HepG2 (cell line): ENCODE measurements around the gene LRIG3.

Experiments
- ATAD3A ChIP-seq: sonication (generic); formaldehyde crosslinking; IDR thresholded peaks from 2 replicates; pipeline ENCODE4 v1.4.0; 2020; ENCODE audit warnings: missing genetic modification reagents
- CTCF ChIP-seq: sonication (generic); formaldehyde crosslinking; IDR thresholded peaks from 2 replicates; pipeline ENCODE4 v1.5.0; 2020; ENCODE audit warnings: mild to moderate bottlenecking, missing genetic modification reagents, moderate library complexity
- ETV5 ChIP-seq: IDR thresholded peaks from 2 replicates; pipeline ENCODE4 v1.6.1; 2018; ENCODE audit warnings: missing biosample characterization, missing genetic modification reagents, inconsistent platforms, borderline replicate concordance
- MED13 ChIP-seq: sonication (generic); formaldehyde crosslinking; IDR thresholded peaks from 2 replicates; pipeline ENCODE4 v1.5.0; 2020; ENCODE audit warnings: missing genetic modification reagents
- POLR2AphosphoS5 ChIP-seq: IDR thresholded peaks from 2 replicates; pipeline ENCODE4 v1.6.1; 2012; ENCODE audit warnings: low read depth, low read length
- RBAK ChIP-seq: sonication (generic); formaldehyde crosslinking; IDR thresholded peaks from 2 replicates; pipeline ENCODE4 v1.5.1; 2020; ENCODE audit warnings: mild to moderate bottlenecking, missing genetic modification reagents
- RXRA ChIP-seq: sonication (generic); formaldehyde crosslinking; IDR thresholded peaks from 2 replicates; pipeline ENCODE4 v1.5.1; 2020; ENCODE audit warnings: missing genetic modification reagents
- SP2 ChIP-seq: sonication (generic); formaldehyde crosslinking; IDR thresholded peaks from 2 replicates; pipeline ENCODE4 v1.5.1; 2020; ENCODE audit warnings: mild to moderate bottlenecking, missing genetic modification reagents
- TAF1 ChIP-seq: sonication (generic); formaldehyde crosslinking; IDR thresholded peaks from 2 replicates; pipeline ENCODE4 v1.4.0; 2020; ENCODE audit warnings: missing genetic modification reagents
- TCF7L2 ChIP-seq: IDR thresholded peaks from 2 replicates; pipeline ENCODE4 v1.6.1; 2011; ENCODE audit warnings: mild to moderate bottlenecking, low read depth, low read length, moderate library complexity
- ZNF432 ChIP-seq: sonication (generic); formaldehyde crosslinking; IDR thresholded peaks from 2 replicates; pipeline ENCODE4 v1.5.0; 2020; ENCODE audit warnings: missing genetic modification reagents, mild to moderate bottlenecking, borderline replicate concordance
- ZSCAN20 ChIP-seq: sonication (generic); formaldehyde crosslinking; IDR thresholded peaks from 2 replicates; pipeline ENCODE4 v1.4.0; 2020; ENCODE audit warnings: missing genetic modification reagents, mild to moderate bottlenecking, borderline replicate concordance

DNA sequence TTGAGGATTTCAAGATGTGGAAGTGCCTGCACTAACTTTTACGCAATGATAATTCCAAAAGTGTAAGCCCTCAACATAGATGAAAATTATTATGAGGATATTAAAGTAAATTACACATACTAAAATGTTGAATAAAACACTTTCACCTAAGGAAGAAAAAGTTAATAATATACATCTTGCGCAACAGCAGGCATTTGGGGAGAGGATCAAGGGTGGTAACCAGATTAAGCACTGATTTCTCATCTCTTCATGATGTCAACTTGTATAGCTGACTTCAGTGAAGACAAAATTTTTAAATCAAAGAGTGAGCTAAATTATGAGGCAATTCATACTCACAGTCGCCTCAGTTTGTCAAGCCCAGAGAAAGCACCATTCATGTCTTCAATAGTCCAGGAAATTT is 33.8 kb downstream of the LRIG3 start:
- TF ChIP-seq POLR2AphosphoS5 (no peak), CTCF (no peak), ZSCAN20 (CRISPR knock-in tag) (no peak), MED13 (no peak), RBAK (CRISPR knock-in tag) (no peak), TCF7L2 (no peak), ZNF432 (CRISPR knock-in tag) (no peak), RXRA (no peak), TAF1 (CRISPR knock-in tag) (no peak), SP2 (CRISPR knock-in tag) (no peak), ATAD3A (CRISPR knock-in tag) (no peak), ETV5 (CRISPR knock-in tag) (no peak)
